Activated T-helper 1 cell treated with anti-CD3 and anti-CD28 coated beads, Interleukin-12 subunit alpha, Interleukin-12 subunit beta, Interleukin-2, Interleukin-4 antibody, amounts not matched to agents 30 ng/mL and 10 ng/mL and 1 ng/mL, durations not matched to agents 14 hours and 24 hours and 36 hours (primary cell): Measurements from ENCODE around the gene ASCC3. TPM values are rescaled to one million over a fixed set of nuclear protein-coding genes. Genes with fewer than 3 reads are reported as not detected.
"Not testable (repeated sequence)": the region's sequence is repeated elsewhere in the genome, so short reads cannot be mapped to it uniquely, and the experiment has no call there.

Experiments
- DNase-seq: peaks from one replicate; pipeline ENCODE4 v3.0.0; 2021; ENCODE audit warnings: low spot score
- H3K27ac Mint-ChIP-seq: one replicate; pipeline ENCODE4 v1.8.0; 2021; ENCODE audit warnings: mild to moderate bottlenecking, mixed read lengths
- H3K27me3 Mint-ChIP-seq: one replicate; pipeline ENCODE4 v1.8.0; 2022; ENCODE audit warnings: mild to moderate bottlenecking, moderate library complexity, mixed read lengths; ENCODE audit not compliant: insufficient read depth
- H3K36me3 Mint-ChIP-seq: one replicate; pipeline ENCODE4 v1.8.0; 2021; ENCODE audit warnings: low read depth, mixed read lengths
- H3K4me1 Mint-ChIP-seq: one replicate; pipeline ENCODE4 v1.8.0; 2021; ENCODE audit warnings: low read depth, mixed read lengths
- H3K4me3 Mint-ChIP-seq: one replicate; pipeline ENCODE4 v1.8.0; 2021; ENCODE audit warnings: mild to moderate bottlenecking, moderate library complexity, mixed read lengths
- H3K9me3 Mint-ChIP-seq: one replicate; pipeline ENCODE4 v1.8.0; 2021; ENCODE audit warnings: mixed read lengths
- intact Hi-C: fragments of 100-400 bp; cut with micrococcal nuclease; formaldehyde crosslinking; loops from one replicate; pipeline ENCODE4 v1.15.1; 2024
- total RNA-seq: library from RNA; stranded (reverse); gene quantifications from 2 replicates; pipeline ENCODE4 v1.2.3, GENCODE V29; 2022

The ASCC3 gene
- total RNA-seq, 1 donor from 2014 or later, result 70.1 TPM

DNA sequence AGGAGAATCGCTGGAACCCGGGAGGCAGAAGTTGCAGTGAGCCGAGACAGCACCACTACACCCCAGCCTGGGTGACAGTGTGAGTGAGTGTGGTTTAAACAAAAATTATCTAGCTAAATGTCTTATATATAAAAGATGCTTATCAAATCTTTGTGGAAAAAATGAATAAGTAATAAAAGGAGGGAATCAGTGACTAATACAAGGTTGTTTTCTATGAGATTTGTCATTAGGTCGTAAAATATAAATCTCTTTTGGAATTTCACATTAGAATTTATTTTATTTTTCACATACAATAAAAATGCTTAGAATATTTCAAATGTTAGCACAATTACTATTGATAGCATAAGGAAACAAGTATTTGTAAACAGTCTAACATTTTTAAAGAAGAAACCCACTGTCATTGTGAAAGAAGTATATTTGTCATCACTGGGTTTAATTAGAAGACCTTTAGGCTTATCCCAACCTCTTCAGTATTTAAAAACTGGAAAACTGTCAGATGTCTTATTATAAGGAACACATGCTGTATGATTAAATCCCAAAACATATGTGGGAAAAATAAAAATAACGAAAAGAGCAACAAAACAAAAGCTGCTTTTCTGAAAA, 47.1 kb downstream of the ASCC3 start:
- Mint-ChIP-seq H3K36me3 (peaks cover 18% of the 10 kb centered on the region), H3K27me3 (no peaks in the 10 kb centered on the region), H3K27ac (no peak overlapping the region), H3K4me3 (no peak overlapping the region), H3K4me1 (peaks cover 6% of the 10 kb centered on the region), H3K9me3 (peaks cover 8% of the 10 kb centered on the region)
- DNase-seq, result no peak
- intact Hi-C loops, result no loop called here

DNA sequence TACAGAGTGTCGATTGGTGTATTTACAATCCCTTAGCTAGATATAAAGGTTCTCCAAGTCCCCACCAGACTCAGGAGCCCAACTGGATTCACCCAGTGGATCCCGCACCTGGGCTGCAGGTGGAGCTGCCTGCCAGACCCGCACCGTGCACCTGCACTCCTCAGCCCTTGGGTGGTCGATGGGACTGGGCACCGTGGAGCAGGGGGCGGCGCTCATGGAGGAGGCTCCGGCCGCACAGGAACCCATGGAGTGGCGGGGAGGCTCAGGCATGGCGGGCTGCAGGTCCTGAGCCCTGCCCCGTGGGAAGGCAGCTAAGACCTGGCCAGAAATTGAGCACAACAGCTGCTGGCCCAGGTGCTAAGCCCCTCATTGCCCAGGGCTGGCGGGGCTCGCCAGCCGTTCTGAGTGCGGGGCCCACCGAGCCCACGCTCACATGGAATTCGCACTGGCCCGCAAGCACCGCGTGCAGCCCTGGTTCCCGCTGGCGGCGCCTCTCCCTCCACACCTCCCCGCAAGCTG, 52.0 kb downstream of the ASCC3 start:
- intact Hi-C loops, H3K27me3 Mint-ChIP-seq, DNase-seq, H3K4me3 Mint-ChIP-seq, H3K4me1 Mint-ChIP-seq, H3K27ac Mint-ChIP-seq: not testable (repeated sequence)
- Mint-ChIP-seq H3K36me3 (peaks cover 18% of the 10 kb centered on the region), H3K9me3 (peaks cover 14% of the 10 kb centered on the region)

DNA sequence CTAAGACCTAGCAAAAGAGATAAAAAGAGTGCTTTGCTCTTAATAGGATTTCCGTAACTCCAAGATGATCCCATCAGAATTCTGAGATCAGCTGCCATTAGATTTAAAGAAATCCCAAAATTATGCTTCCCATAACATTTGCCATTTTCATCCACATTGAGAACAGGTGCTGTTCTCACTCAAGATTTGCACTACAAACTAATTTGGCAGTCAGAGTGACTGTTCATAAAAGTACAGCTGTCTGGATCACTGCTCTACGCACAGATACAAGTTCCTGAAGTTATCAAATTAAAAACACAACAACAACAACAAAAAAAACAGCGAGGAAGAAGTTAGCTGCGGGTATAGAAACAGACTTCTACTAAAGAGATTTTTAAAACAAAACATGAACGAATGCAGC, 58.1 kb downstream of the ASCC3 start:
- H3K9me3 Mint-ChIP-seq, result peaks cover 13% of the 10 kb centered on the region
- H3K27ac Mint-ChIP-seq, result no peak overlapping the region
- H3K36me3 Mint-ChIP-seq, result peaks cover 15% of the 10 kb centered on the region
- H3K4me3 Mint-ChIP-seq, result no peak overlapping the region
- H3K27me3 Mint-ChIP-seq, result no peaks in the 10 kb centered on the region
- no peak for DNase-seq
- H3K4me1 Mint-ChIP-seq, result no peaks in the 10 kb centered on the region
- intact Hi-C loops, result no loop called here

DNA sequence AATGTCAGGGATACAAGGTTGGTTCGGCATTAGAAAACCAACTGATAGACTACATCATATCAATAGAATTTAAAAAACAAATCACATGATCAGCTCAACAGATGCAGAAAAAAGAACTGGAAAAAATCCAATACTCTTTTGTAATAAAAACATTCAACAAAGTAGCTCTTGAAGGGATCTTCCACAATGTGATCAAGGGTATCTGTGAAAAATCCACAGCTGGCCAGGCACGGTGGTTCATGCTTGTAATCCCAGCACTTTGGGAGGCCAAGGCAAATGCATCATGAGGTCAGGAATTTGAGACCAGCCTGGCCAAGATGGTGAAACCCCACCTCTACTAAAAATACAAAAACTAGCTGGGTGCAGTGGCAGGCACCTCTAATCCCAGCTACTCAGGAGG, 63.1 kb downstream of the ASCC3 start:
- no peak overlapping the region for H3K27ac Mint-ChIP-seq
- peaks cover 17% of the 10 kb centered on the region for H3K9me3 Mint-ChIP-seq
- intact Hi-C loops, result no loop called here
- DNase-seq, result no peak
- no peaks in the 10 kb centered on the region for H3K4me1 Mint-ChIP-seq
- no peaks in the 10 kb centered on the region for H3K27me3 Mint-ChIP-seq
- H3K4me3 Mint-ChIP-seq, result no peak overlapping the region
- H3K36me3 Mint-ChIP-seq, result peaks cover 24% of the 10 kb centered on the region

DNA sequence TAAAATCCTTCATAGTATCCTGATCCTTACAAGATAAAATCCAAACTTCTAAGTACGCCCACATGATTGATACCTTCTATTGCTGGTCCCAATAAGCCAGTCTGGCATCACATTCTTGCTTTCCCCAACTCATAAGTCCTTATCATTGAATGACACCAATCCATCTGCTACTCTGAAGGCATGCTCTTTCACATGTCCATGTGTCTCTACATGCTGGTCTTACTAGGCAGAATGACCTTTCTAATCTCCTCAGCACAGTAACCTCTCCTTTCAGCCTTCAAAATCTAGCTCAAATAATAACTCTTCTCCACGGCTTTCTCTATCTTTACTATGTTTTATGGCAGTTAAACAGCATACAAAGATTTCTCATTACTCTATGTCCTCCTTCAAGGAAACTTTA, 71.1 kb downstream of the ASCC3 start:
- no peaks in the 10 kb centered on the region for H3K27me3 Mint-ChIP-seq
- peaks cover 15% of the 10 kb centered on the region for H3K36me3 Mint-ChIP-seq
- no peak overlapping the region for H3K4me3 Mint-ChIP-seq
- no peaks in the 10 kb centered on the region for H3K9me3 Mint-ChIP-seq
- intact Hi-C loops, result no loop called here
- no peak overlapping the region for H3K27ac Mint-ChIP-seq
- no peak for DNase-seq
- no peaks in the 10 kb centered on the region for H3K4me1 Mint-ChIP-seq

DNA sequence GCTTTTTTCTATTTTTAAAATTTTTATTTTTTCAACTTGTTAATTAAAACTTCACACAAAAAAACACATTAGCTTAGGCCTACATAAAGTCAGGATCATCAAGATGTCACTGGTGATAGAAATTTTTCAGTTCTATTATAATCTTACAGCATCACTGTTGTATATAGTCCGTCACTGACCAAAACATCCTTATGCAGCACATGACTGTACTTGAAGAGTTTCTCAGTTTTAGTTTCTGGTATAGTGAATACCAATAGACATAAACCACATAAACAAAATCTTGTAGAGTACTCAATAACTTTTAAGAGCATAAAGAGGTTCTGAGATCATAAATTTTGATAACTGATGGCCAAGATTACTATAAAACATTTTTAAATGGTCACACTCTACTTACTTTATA, 71.8 kb downstream of the ASCC3 start:
- H3K36me3 Mint-ChIP-seq, result peaks cover 15% of the 10 kb centered on the region
- intact Hi-C loops, result no loop called here
- DNase-seq, result no peak
- H3K9me3 Mint-ChIP-seq, result no peaks in the 10 kb centered on the region
- no peak overlapping the region for H3K27ac Mint-ChIP-seq
- H3K27me3 Mint-ChIP-seq, result no peaks in the 10 kb centered on the region
- H3K4me1 Mint-ChIP-seq, result no peaks in the 10 kb centered on the region
- no peak overlapping the region for H3K4me3 Mint-ChIP-seq

DNA sequence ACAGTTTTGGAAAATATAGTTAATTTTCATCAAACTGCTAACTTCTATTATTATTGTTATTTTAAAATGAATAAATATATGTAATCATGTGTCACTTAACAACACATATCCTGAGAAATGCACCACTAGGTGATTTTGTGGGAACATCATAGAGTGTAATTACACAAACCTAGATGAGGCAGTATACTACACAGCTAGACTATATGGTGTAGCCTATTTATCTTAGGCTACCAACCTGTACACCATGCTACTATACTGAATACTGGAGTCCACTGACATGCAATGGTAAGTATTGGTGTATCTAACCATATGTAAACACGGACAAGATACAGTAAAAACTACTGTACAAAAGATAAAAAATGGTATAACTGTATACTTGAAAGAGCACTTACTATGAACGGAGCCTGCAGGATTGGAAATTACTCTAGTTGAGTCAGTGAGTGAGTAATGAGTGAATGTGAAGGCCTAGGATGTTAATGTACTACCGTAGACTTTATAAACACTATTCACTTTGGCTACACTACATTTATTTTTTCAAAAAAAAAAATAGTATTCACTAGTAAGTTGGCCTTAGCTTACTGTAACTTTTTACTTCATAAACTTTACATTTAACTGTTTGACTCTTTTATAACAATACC, 72.4 kb downstream of the ASCC3 start:
- H3K9me3 Mint-ChIP-seq, result no peaks in the 10 kb centered on the region

DNA sequence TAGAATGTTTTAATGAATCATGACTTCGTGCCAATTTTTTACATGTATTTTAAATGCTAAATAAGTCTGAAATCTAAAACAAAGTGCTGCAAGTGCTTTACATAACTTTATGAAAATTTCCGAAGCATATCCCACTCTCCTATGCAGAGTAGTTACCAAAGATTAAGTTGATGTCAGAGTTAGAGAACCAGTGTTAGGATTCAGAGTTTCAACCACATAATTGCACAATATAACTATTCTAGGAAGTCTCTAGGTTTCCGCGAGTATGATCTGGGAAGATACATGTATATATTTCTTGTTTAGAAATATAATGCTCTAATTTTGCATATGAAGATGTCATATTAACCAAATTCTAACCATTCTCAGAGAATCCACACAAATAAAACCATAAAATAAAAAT, 74.8 kb downstream of the ASCC3 start:
- Mint-ChIP-seq H3K36me3 (peaks cover 12% of the 10 kb centered on the region), H3K4me1 (no peaks in the 10 kb centered on the region), H3K27me3 (no peaks in the 10 kb centered on the region), H3K9me3 (no peaks in the 10 kb centered on the region), H3K27ac (no peak overlapping the region), H3K4me3 (no peak overlapping the region)
- intact Hi-C loops, result no loop called here
- no peak for DNase-seq

More for the DNA sequence above, 72.4 kb downstream of the ASCC3 start:
- H3K27ac Mint-ChIP-seq, result no peak overlapping the region
- no peaks in the 10 kb centered on the region for H3K27me3 Mint-ChIP-seq
- H3K4me1 Mint-ChIP-seq, result no peaks in the 10 kb centered on the region
- H3K4me3 Mint-ChIP-seq, result no peak overlapping the region
- peaks cover 16% of the 10 kb centered on the region for H3K36me3 Mint-ChIP-seq
- no peak for DNase-seq
- intact Hi-C loops, result no loop called here

DNA sequence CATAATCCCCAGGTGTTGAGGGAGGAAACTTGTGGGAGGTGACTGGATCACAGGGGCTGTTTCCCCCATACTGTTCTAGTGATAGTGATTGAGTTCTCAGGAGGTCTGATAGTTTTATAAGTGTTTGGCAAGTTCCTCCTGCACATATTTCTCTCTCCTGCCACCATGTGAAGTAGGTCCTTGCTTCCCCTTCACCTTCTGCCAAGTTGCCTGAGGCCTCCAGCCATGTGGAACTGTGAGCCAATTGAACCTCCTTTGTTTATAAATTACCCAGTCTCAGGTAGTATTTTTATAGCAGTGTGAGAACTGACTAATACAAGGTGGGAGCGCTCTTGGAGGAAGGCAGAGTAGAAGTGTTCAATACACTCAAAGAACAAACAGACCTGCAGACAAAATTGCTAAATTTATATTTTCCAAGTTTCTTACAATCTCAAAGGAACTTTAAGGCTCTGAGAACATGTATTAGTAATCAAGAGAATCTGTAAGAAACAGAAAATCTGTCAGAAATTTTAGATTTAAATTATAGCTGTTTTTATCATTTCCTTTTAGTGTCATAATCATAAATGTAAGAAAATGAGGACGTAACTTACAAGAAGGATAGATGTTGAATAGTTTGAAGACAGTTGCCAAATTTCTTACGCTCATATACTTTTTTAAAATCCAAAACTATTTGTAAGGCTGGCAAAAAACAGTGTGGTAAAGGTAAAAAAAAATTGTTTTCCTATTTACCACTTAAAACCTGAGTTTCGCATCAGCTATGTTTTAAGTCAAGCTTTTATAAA, 77.7 kb downstream of the ASCC3 start:
- intact Hi-C loops, result no loop called here
- no peak for DNase-seq
- no peak overlapping the region for H3K4me3 Mint-ChIP-seq
- no peaks in the 10 kb centered on the region for H3K27me3 Mint-ChIP-seq
- H3K9me3 Mint-ChIP-seq, result no peaks in the 10 kb centered on the region
- H3K27ac Mint-ChIP-seq, result no peak overlapping the region
- peaks cover 17% of the 10 kb centered on the region for H3K36me3 Mint-ChIP-seq
- no peaks in the 10 kb centered on the region for H3K4me1 Mint-ChIP-seq

DNA sequence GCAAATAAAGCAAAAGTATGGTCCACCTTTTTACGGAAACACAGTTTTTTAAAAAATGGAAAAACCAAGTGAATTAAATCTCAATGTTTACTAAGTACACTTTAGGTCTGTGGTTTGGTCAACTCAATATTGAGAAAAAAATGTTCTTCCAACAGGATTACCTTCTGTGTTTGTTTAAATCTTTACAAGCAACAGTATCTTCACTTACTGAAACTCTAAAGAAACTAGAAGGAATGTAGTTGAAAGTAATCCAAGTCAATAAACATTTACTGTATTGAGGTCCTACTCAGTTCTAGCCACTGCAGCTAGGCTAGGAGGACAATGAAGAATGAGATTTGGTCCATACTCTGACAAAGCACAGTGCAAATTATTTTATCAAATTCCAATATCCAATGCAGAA, 80.1 kb downstream of the ASCC3 start:
- Mint-ChIP-seq H3K27me3 (no peaks in the 10 kb centered on the region), H3K27ac (no peak overlapping the region), H3K4me3 (no peak overlapping the region), H3K9me3 (no peaks in the 10 kb centered on the region), H3K4me1 (no peaks in the 10 kb centered on the region), H3K36me3 (peaks cover 18% of the 10 kb centered on the region)
- intact Hi-C loops, result no loop called here
- DNase-seq, result no peak

DNA sequence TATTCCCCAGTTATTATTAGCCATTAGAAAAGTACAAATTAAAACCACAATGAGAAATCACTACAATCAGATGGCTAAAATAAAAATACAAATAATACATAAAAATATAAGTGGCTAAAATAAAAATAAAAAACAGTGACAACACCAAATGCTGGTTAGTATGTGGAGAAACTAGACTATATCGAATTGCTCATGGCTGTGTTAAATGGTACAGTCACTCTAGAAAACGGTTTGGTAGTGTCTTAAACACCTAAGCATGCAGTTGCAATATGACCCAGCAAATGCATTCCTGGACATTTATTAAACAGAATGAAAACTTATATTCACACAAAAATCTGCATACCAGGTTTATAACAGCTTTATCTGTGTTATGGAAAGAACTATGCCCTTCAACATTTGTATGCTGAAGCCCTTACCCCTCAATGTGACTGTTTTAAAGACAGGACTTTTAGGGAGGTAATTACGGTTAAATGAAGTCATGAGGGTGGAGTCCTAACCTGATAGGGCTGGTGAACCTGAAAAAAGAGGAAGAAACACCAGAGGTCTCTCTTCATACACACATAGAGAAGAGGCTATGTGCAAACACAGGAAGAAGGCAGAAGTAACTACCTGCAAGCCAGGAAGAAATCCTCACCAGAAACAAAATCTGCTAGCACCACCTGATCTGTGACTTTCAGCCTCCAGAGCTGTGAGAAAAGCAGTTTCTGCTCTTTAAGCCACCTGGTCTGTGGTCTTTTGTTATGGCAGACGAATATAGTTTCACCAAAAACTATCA, 84.9 kb downstream of the ASCC3 start:
- intact Hi-C loops, result no loop called here
- Mint-ChIP-seq H3K4me3 (no peak overlapping the region), H3K27ac (no peak overlapping the region), H3K4me1 (no peaks in the 10 kb centered on the region), H3K27me3 (no peaks in the 10 kb centered on the region), H3K36me3 (peaks cover 25% of the 10 kb centered on the region), H3K9me3 (no peaks in the 10 kb centered on the region)
- no peak for DNase-seq

DNA sequence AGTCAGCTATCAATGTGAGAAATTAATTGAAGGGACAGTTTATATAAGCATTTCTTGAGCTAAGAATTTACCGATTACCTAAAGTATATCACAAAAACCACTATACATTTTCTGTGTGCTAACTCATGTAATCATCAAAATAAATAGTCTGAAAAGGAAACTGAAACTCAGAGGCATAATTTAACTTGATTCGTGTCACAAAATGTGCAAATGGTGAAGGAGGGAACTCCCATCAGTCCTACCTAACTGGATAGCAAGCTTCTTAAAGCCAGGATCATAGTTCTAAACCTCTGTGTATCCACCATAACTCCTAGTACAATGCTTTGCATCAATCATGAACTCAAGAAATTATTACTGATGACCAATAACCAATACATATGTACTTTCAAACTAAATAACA, 91.0 kb downstream of the ASCC3 start:
- H3K4me3 Mint-ChIP-seq, result no peak overlapping the region
- H3K36me3 Mint-ChIP-seq, result peaks cover 20% of the 10 kb centered on the region
- H3K9me3 Mint-ChIP-seq, result no peaks in the 10 kb centered on the region
- H3K27me3 Mint-ChIP-seq, result no peaks in the 10 kb centered on the region
- no peak overlapping the region for H3K27ac Mint-ChIP-seq
- H3K4me1 Mint-ChIP-seq, result peaks cover 10% of the 10 kb centered on the region
- no peak for DNase-seq
- intact Hi-C loops, result no loop called here

DNA sequence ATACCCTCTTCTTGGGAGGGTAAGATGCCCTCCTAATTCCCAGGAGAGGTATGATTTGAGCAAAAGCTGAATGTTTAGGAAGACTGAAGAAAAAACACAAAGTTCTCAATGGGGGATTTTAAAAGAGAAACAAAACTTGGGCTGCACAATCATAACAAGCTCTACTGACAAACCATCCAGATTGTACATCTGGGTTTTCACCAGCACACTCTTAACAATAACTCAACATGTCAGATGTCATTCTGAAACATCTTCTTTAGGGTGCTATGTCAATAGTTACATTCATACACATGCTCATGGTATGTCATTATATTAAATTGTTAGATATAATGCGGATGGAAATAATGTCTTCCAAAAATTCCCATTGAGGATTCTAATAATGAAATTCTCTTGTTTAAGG, 95.1 kb downstream of the ASCC3 start:
- Mint-ChIP-seq H3K27ac (no peak overlapping the region), H3K4me1 (peaks cover 10% of the 10 kb centered on the region), H3K9me3 (no peaks in the 10 kb centered on the region), H3K36me3 (peaks cover 10% of the 10 kb centered on the region), H3K4me3 (no peak overlapping the region), H3K27me3 (no peaks in the 10 kb centered on the region)
- intact Hi-C loops, result no loop called here
- DNase-seq, result no peak
